Measurements from ENCODE around the gene FAM184A.

DNA sequence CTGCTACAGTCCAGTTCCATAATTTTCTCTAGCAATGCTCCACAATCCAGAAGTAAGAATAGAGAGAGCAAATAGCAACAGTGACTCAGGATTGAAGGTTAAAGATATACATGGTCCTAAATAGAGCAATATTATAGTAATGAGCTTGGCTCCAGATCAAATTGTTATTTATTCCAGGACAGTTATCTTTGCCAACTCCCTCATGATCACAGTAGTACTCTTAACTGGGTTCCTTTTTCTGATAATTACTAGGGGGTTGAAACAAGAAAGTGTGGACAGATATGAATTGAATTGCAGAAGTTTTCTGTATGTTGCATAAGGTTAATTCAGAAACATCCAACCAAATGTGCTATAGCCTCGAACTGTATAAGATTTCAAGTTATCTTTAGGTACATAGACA, 11.9 kb downstream of the FAM184A start:
- TF ChIP-seq, protein P1, sequence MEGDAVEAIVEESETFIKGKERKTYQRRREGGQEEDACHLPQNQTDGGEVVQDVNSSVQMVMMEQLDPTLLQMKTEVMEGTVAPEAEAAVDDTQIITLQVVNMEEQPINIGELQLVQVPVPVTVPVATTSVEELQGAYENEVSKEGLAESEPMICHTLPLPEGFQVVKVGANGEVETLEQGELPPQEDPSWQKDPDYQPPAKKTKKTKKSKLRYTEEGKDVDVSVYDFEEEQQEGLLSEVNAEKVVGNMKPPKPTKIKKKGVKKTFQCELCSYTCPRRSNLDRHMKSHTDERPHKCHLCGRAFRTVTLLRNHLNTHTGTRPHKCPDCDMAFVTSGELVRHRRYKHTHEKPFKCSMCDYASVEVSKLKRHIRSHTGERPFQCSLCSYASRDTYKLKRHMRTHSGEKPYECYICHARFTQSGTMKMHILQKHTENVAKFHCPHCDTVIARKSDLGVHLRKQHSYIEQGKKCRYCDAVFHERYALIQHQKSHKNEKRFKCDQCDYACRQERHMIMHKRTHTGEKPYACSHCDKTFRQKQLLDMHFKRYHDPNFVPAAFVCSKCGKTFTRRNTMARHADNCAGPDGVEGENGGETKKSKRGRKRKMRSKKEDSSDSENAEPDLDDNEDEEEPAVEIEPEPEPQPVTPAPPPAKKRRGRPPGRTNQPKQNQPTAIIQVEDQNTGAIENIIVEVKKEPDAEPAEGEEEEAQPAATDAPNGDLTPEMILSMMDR (IDR thresholded peaks at IDR 0.05): no peak
- TF ChIP-seq GABPB1 (CRISPR knock-in tag; IDR thresholded peaks at IDR 0.05) (no peak), KAT7 (CRISPR knock-in tag; IDR thresholded peaks at IDR 0.05; ENCODE audit: borderline replicate concordance) (no peak), IRF2 (CRISPR knock-in tag; IDR thresholded peaks at IDR 0.05; ENCODE audit: borderline replicate concordance, low read depth) (no peak), ATF1 (CRISPR knock-in tag; IDR thresholded peaks at IDR 0.05) (no peak), CREB1 (CRISPR knock-in tag; IDR thresholded peaks at IDR 0.05) (no peak), ZBTB21 (CRISPR knock-in tag; IDR thresholded peaks at IDR 0.05; ENCODE audit: borderline replicate concordance) (no peak), JUN (CRISPR knock-in tag; IDR thresholded peaks at IDR 0.05) (no peak)
- TF ChIP-seq, protein P2, sequence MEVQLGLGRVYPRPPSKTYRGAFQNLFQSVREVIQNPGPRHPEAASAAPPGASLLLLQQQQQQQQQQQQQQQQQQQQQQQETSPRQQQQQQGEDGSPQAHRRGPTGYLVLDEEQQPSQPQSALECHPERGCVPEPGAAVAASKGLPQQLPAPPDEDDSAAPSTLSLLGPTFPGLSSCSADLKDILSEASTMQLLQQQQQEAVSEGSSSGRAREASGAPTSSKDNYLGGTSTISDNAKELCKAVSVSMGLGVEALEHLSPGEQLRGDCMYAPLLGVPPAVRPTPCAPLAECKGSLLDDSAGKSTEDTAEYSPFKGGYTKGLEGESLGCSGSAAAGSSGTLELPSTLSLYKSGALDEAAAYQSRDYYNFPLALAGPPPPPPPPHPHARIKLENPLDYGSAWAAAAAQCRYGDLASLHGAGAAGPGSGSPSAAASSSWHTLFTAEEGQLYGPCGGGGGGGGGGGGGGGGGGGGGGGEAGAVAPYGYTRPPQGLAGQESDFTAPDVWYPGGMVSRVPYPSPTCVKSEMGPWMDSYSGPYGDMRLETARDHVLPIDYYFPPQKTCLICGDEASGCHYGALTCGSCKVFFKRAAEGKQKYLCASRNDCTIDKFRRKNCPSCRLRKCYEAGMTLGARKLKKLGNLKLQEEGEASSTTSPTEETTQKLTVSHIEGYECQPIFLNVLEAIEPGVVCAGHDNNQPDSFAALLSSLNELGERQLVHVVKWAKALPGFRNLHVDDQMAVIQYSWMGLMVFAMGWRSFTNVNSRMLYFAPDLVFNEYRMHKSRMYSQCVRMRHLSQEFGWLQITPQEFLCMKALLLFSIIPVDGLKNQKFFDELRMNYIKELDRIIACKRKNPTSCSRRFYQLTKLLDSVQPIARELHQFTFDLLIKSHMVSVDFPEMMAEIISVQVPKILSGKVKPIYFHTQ (CRISPR knock-in tag; IDR thresholded peaks at IDR 0.05): no peak

Data from WTC11 (cell line).